H9 (cell line): Measurements from ENCODE around the gene VTCN1. TPM values are rescaled to one million over a fixed set of nuclear protein-coding genes. Genes with fewer than 3 reads are reported as not detected.

Experiments used
- DNase-seq: peaks from one replicate; pipeline ENCODE4 v3.0.0-alpha.2; 2017
- H2AFZ ChIP-seq: one replicate; pipeline ENCODE4 v1.6.1; 2013; ENCODE audit warnings: mild to moderate bottlenecking, low read length, control low read depth, moderate library complexity
- H2AK5ac ChIP-seq: 2 replicates; pipeline ENCODE4 v1.6.1; 2013; ENCODE audit warnings: low read length, control low read depth, mixed read lengths; ENCODE audit not compliant: insufficient read length
- H2BK120ac ChIP-seq: one replicate; pipeline ENCODE4 v1.6.1; 2013; ENCODE audit warnings: low read depth, mild to moderate bottlenecking, low read length, control low read depth, inconsistent platforms; ENCODE audit not compliant: poor library complexity, severe bottlenecking
- H2BK12ac ChIP-seq: 2 replicates; pipeline ENCODE4 v1.6.1; 2013; ENCODE audit warnings: low read length, control low read depth, mixed read lengths, low read depth; ENCODE audit not compliant: insufficient read length
- H2BK15ac ChIP-seq: 2 replicates; pipeline ENCODE4 v1.6.1; 2013; ENCODE audit warnings: low read depth, low read length, control low read depth
- H2BK20ac ChIP-seq: one replicate; pipeline ENCODE4 v1.6.1; 2013; ENCODE audit warnings: low read depth, mild to moderate bottlenecking, low read length, control low read depth, inconsistent platforms; ENCODE audit not compliant: poor library complexity, severe bottlenecking
- H2BK5ac ChIP-seq: 2 replicates; pipeline ENCODE4 v1.6.1; 2013; ENCODE audit warnings: low read length, control low read depth, mixed read lengths; ENCODE audit not compliant: insufficient read length
- H3K14ac ChIP-seq: 2 replicates; pipeline ENCODE4 v1.6.1; 2013; ENCODE audit warnings: low read length, control low read depth; ENCODE audit not compliant: insufficient read depth
- H3K18ac ChIP-seq: 2 replicates; pipeline ENCODE4 v1.6.1; 2013; ENCODE audit warnings: low read depth, mild to moderate bottlenecking, mixed read lengths, low read length, control low read depth; ENCODE audit not compliant: insufficient read length
- H3K23ac ChIP-seq: 2 replicates; pipeline ENCODE4 v1.6.1; 2013; ENCODE audit warnings: low read length, control low read depth, mixed read lengths, low read depth; ENCODE audit not compliant: insufficient read length
- H3K23me2 ChIP-seq: 2 replicates; pipeline ENCODE4 v1.6.1; 2013; ENCODE audit warnings: low read depth, mild to moderate bottlenecking, mixed read lengths, low read length, control low read depth; ENCODE audit not compliant: insufficient read length, poor library complexity, severe bottlenecking
- H3K27ac ChIP-seq: 2 replicates; pipeline ENCODE4 v1.5.1; 2013; ENCODE audit warnings: low read length, control low read depth, mixed read lengths, low read depth; ENCODE audit not compliant: insufficient read length
- H3K27me3 ChIP-seq: 2 replicates; pipeline ENCODE4 v1.6.1; 2013; ENCODE audit warnings: low read length, control low read depth, inconsistent platforms; ENCODE audit not compliant: insufficient read depth
- H3K4ac ChIP-seq: 2 replicates; pipeline ENCODE4 v1.6.1; 2013; ENCODE audit warnings: low read depth, mild to moderate bottlenecking, control low read depth, inconsistent platforms, low read length, moderate library complexity
- H3K4me1 ChIP-seq: 2 replicates; pipeline ENCODE4 v1.6.1; 2013; ENCODE audit warnings: low read length, control low read depth, inconsistent platforms; ENCODE audit not compliant: insufficient read depth
- H3K4me2 ChIP-seq: 2 replicates; pipeline ENCODE4 v1.6.1; 2013; ENCODE audit warnings: low read length, control low read depth, mixed read lengths; ENCODE audit not compliant: insufficient read length, insufficient read depth
- H3K56ac ChIP-seq: 2 replicates; pipeline ENCODE4 v1.6.1; 2013; ENCODE audit warnings: low read depth, mild to moderate bottlenecking, mixed read lengths, low read length, control low read depth; ENCODE audit not compliant: insufficient read length
- H3K79me1 ChIP-seq: 2 replicates; pipeline ENCODE4 v1.6.1; 2013; ENCODE audit warnings: low read depth, mild to moderate bottlenecking, moderate library complexity, low read length, control low read depth, inconsistent platforms; ENCODE audit not compliant: insufficient read depth, poor library complexity, severe bottlenecking
- H3K79me2 ChIP-seq: 2 replicates; pipeline ENCODE4 v1.6.1; 2013; ENCODE audit warnings: low read length, control low read depth, inconsistent platforms; ENCODE audit not compliant: insufficient read depth
- H3K9ac ChIP-seq: 2 replicates; pipeline ENCODE4 v1.6.1; 2013; ENCODE audit warnings: low read length, control low read depth, mixed read lengths; ENCODE audit not compliant: insufficient read length; ENCODE audit errors: extremely low read depth
- H3K9me3 ChIP-seq: one replicate; pipeline ENCODE4 v1.6.1; 2013; ENCODE audit warnings: low read depth, low read length, inconsistent platforms; ENCODE audit not compliant: control insufficient read depth
- H3T11ph ChIP-seq: one replicate; pipeline ENCODE4 v1.6.1; 2013; ENCODE audit warnings: mild to moderate bottlenecking, low read length, control low read depth, inconsistent platforms
- H4K20me1 ChIP-seq: one replicate; pipeline ENCODE4 v1.6.1; 2013; ENCODE audit not compliant: control insufficient read depth, insufficient read length, insufficient read depth
- H4K5ac ChIP-seq: 2 replicates; pipeline ENCODE4 v1.6.1; 2013; ENCODE audit warnings: low read depth, mild to moderate bottlenecking, mixed read lengths, low read length, control low read depth; ENCODE audit not compliant: insufficient read length
- H4K8ac ChIP-seq: replicated peaks from 2 replicates; pipeline ENCODE4 v1.6.1; 2013; ENCODE audit warnings: low read length, control low read depth, mixed read lengths, low read depth; ENCODE audit not compliant: insufficient read length
- H4K91ac ChIP-seq: 2 replicates; pipeline ENCODE4 v1.6.1; 2013; ENCODE audit warnings: low read depth, mild to moderate bottlenecking, moderate library complexity, mixed read lengths, low read length, control low read depth; ENCODE audit not compliant: insufficient read length
- H3K27ac Mint-ChIP-seq, 3 experiments: 2 replicates in 2 of 3; 3 replicates in 1 of 3; pipeline ENCODE4 v1.8.0; 2020 to 2021; ENCODE audit warnings: mixed read lengths in 3 of 3, mild to moderate bottlenecking in 1 of 3, moderate library complexity in 1 of 3
- H3K27me3 Mint-ChIP-seq: 2 replicates; pipeline ENCODE4 v1.8.0; 2021; ENCODE audit warnings: low read depth, mild to moderate bottlenecking, moderate library complexity, mixed read lengths
- H3K36me3 Mint-ChIP-seq, 3 experiments: 2 replicates in 2 of 3; 3 replicates in 1 of 3; pipeline ENCODE4 v1.8.0; 2020 to 2021; ENCODE audit warnings: low read depth in 3 of 3, mixed read lengths in 3 of 3; ENCODE audit not compliant: insufficient read depth in 1 of 3
- H3K4me1 Mint-ChIP-seq, 2 experiments: 2 replicates each; pipeline ENCODE4 v1.8.0; 2020; ENCODE audit warnings: mixed read lengths in 2 of 2
- H3K4me3 Mint-ChIP-seq, 2 experiments: 2 replicates in 1 of 2; 3 replicates in 1 of 2; pipeline ENCODE4 v1.8.0; 2020 to 2021; ENCODE audit warnings: mild to moderate bottlenecking in 2 of 2, mixed read lengths in 2 of 2, moderate library complexity in 1 of 2
- H3K9me3 Mint-ChIP-seq, 2 experiments: 2 replicates in 1 of 2; 3 replicates in 1 of 2; pipeline ENCODE4 v1.8.0; 2020; ENCODE audit warnings: mild to moderate bottlenecking in 2 of 2, mixed read lengths in 2 of 2, moderate library complexity in 1 of 2
- WGBS: extraction: QIAGEN DNeasy Blood & Tissue Kit; methylation state at CpG from one replicate; pipeline ENCODE4 v1.1.7; 2013; ENCODE audit warnings: missing lambda C conversion rate, low lambda C conversion rate, mixed read lengths; ENCODE audit not compliant: insufficient read length; ENCODE audit errors: extremely low coverage; 5-methylcytosine and 5-hydroxymethylcytosine counted together
- total RNA-seq: library from RNA; stranded (reverse); gene quantifications from 2 replicates; pipeline ENCODE4 v1.2.1, GENCODE V29; 2021
- TF ChIP-seq, protein P1 (sequence below): fragments of 200-600 bp; sonication (generic); conservative IDR thresholded peaks from 3 replicates; pipeline ENCODE4 v1.8.0; 2021; ENCODE audit warnings: antibody characterized with exemption, mild to moderate bottlenecking

VTCN1 gene
- total RNA-seq, 1 experiment from 2014 or later: 0.33 TPM

DNA sequence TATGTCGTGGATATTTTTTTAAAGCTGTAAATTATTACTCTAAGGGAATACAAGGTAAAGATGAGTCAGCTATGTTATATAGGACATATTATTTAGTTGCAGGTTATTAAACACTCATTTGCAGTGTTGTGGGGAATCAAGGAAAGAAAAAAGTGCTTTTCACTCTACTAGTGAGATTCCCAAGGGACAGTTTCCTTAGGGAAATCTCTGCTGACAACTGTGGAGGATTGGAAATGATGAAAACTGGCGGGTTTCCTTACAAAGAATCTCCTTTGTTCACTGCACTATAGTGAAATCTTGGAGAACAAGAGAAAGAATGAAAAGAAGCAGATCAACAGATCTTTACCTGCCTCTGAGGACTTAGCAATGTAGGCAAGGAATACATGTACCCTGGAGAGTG lies 64.7 kb downstream of the VTCN1 start:
- H2BK20ac ChIP-seq: no peak overlapping the region
- Mint-ChIP-seq H3K9me3 (peaks cover 0 to under 1% of the 10 kb centered on the region in 2 experiments; a peak in 4 of 5 replicates), H3K36me3 (peaks cover 0 to 5% (median 2%) of the 10 kb centered on the region in 3 experiments; a peak in 4 of 7 replicates), H3K27me3 (no peaks in the 10 kb centered on the region), H3K27ac (peak overlapping the region in 1 of 3 experiments; percentile 56; a peak in 1 of 7 replicates), H3K4me1 (peaks cover 21 to 24% of the 10 kb centered on the region in 2 experiments), H3K4me3 (no peak overlapping the region)
- H2AK5ac ChIP-seq: no peak overlapping the region
- no peak overlapping the region for H2BK12ac ChIP-seq
- no peak overlapping the region for H3K27ac ChIP-seq
- DNase-seq: no peak
- no peak overlapping the region for H2BK120ac ChIP-seq
- H3K4me1 ChIP-seq: peaks cover 3% of the 10 kb centered on the region; the same call in 1 of the 2 replicates
- H3T11ph ChIP-seq: no peak overlapping the region
- H4K8ac ChIP-seq: no peak overlapping the region
- H4K20me1 ChIP-seq: no peaks in the 10 kb centered on the region
- H2BK5ac ChIP-seq: no peak overlapping the region
- H3K56ac ChIP-seq: no peak overlapping the region
- H3K14ac ChIP-seq: no peak overlapping the region
- no peak overlapping the region for H3K23ac ChIP-seq
- no peak overlapping the region for H2BK15ac ChIP-seq
- H3K9ac ChIP-seq: no peak overlapping the region
- WGBS: no CpG with 5 or more reads among the region's 2 CpGs
- no peak overlapping the region for H3K4me2 ChIP-seq
- H2AFZ ChIP-seq: no peak overlapping the region
- TF ChIP-seq, protein P1, sequence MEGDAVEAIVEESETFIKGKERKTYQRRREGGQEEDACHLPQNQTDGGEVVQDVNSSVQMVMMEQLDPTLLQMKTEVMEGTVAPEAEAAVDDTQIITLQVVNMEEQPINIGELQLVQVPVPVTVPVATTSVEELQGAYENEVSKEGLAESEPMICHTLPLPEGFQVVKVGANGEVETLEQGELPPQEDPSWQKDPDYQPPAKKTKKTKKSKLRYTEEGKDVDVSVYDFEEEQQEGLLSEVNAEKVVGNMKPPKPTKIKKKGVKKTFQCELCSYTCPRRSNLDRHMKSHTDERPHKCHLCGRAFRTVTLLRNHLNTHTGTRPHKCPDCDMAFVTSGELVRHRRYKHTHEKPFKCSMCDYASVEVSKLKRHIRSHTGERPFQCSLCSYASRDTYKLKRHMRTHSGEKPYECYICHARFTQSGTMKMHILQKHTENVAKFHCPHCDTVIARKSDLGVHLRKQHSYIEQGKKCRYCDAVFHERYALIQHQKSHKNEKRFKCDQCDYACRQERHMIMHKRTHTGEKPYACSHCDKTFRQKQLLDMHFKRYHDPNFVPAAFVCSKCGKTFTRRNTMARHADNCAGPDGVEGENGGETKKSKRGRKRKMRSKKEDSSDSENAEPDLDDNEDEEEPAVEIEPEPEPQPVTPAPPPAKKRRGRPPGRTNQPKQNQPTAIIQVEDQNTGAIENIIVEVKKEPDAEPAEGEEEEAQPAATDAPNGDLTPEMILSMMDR: no peak
- H4K91ac ChIP-seq: no peak overlapping the region
- no peak overlapping the region for H3K4ac ChIP-seq
- no peaks in the 10 kb centered on the region for H3K79me2 ChIP-seq
- no peaks in the 10 kb centered on the region for H3K27me3 ChIP-seq
- no peaks in the 10 kb centered on the region for H3K79me1 ChIP-seq
- H3K23me2 ChIP-seq: no peaks in the 10 kb centered on the region
- H4K5ac ChIP-seq: no peak overlapping the region
- no peaks in the 10 kb centered on the region for H3K9me3 ChIP-seq
- H3K18ac ChIP-seq: no peak overlapping the region
